Esophagus muscularis mucosa (tissue), 4 donors: ENCODE results near the gene DDX27. TPM values are rescaled to one million over a fixed set of nuclear protein-coding genes. Genes with fewer than 3 reads are reported as not detected.

Experiments
- DNase-seq: peaks from one replicate; pipeline ENCODE4 v3.0.0-alpha.2; 2017; ENCODE audit errors: extremely low spot score
- H3K27ac ChIP-seq, 4 donors: fragments of 200-600 bp; sonication (generic); replicated peaks in 1 of 4; 1 replicate in 3 of 4; 2 replicates in 1 of 4; pipeline ENCODE4 v1.5.1; 2016 to 2019; ENCODE audit warnings: mild to moderate bottlenecking in 1 of 4
- H3K27me3 ChIP-seq, 4 donors: fragments of 200-600 bp; sonication (generic); one replicate each; pipeline versions ENCODE4 v1.5.1 to v1.6.0; 2016 to 2019
- H3K36me3 ChIP-seq, 4 donors: fragments of 200-600 bp; sonication (generic); one replicate each; pipeline ENCODE4 v1.5.1; 2016 to 2019
- H3K4me1 ChIP-seq, 4 donors: fragments of 200-600 bp; sonication (generic); one replicate each; pipeline ENCODE4 v1.5.1; 2016 to 2019
- H3K4me3 ChIP-seq, 4 donors: fragments of 200-600 bp; sonication (generic); 1 replicate in 2 of 4; 2 replicates in 2 of 4; pipeline ENCODE4 v1.5.1; 2016 to 2019; ENCODE audit warnings: mild to moderate bottlenecking in 4 of 4, moderate library complexity in 1 of 4
- H3K9me3 ChIP-seq, 4 donors: fragments of 200-600 bp; sonication (generic); 1 replicate in 3 of 4; 2 replicates in 1 of 4; pipeline ENCODE4 v1.5.1; 2016 to 2019
- EP300 ChIP-seq: sonication (generic); formaldehyde crosslinking; IDR thresholded peaks from one replicate; pipeline ENCODE4 v1.6.1; 2017; ENCODE audit warnings: antibody characterized with exemption
- POLR2A ChIP-seq: fragments of 450-650 bp; IDR thresholded peaks from one replicate; pipeline ENCODE4 v1.6.1; 2017; ENCODE audit warnings: antibody characterized with exemption, moderate library complexity, mild to moderate bottlenecking, low read depth
- POLR2AphosphoS5 ChIP-seq, 2 donors: sonication (generic); formaldehyde crosslinking; IDR thresholded peaks; one replicate each; pipeline ENCODE4 v1.6.1; 2017; ENCODE audit warnings: antibody characterized with exemption in 2 of 2
- WGBS: methylation state at CpG from one replicate; pipeline ENCODE4 v1.1.5; 2018; 5-methylcytosine and 5-hydroxymethylcytosine counted together
- intact Hi-C: fragments of 100-400 bp; cut with DNase I; formaldehyde crosslinking; loops from one replicate; pipeline ENCODE4 v1.15.1; 2023
- total RNA-seq, 4 donors: library from RNA; depleted of rRNA; stranded (reverse); fragments of >200 nt; gene quantifications; one replicate each; pipeline versions ENCODE4 v1.1.0 to v1.2.1, GENCODE V29; 2016
- TF ChIP-seq, protein P1 (sequence below), 3 experiments: fragments of 200-600 bp in 2 of 3; fragments of 450-650 bp in 1 of 3; sonication (generic) in 2 of 3; IDR thresholded peaks; one replicate each; pipeline ENCODE4 v1.5.1; 2017 to 2019; ENCODE audit warnings: antibody characterized with exemption in 3 of 3, mild to moderate bottlenecking in 2 of 3, moderate library complexity in 1 of 3

DDX27 gene
- total RNA-seq, 4 donors from 2014 or later = 25.7 to 35.0 (median 30.2) TPM

DNA sequence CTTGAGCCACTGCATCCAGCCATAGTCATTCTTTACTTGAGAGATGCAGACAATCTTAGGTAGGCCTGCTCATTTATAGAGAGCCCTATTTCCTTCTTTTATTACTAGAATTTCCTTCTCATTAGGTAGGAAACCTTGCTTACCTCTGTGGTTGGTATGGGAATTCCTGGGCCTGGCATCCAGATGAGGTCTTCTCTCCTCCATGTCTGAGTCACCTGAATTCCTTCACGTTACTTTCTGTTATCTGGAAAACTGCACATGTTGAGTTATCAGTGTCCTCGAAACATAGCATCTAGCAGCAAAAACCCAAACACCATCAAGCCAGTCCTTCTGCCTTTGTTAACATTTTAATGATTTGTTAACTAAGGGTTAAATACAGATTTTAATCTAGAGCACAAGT, 56.4 kb downstream of the DDX27 start:
- WGBS = 59% methylated on average over 2 of the region's 2 CpGs
- intact Hi-C loops = no loop called here

DNA sequence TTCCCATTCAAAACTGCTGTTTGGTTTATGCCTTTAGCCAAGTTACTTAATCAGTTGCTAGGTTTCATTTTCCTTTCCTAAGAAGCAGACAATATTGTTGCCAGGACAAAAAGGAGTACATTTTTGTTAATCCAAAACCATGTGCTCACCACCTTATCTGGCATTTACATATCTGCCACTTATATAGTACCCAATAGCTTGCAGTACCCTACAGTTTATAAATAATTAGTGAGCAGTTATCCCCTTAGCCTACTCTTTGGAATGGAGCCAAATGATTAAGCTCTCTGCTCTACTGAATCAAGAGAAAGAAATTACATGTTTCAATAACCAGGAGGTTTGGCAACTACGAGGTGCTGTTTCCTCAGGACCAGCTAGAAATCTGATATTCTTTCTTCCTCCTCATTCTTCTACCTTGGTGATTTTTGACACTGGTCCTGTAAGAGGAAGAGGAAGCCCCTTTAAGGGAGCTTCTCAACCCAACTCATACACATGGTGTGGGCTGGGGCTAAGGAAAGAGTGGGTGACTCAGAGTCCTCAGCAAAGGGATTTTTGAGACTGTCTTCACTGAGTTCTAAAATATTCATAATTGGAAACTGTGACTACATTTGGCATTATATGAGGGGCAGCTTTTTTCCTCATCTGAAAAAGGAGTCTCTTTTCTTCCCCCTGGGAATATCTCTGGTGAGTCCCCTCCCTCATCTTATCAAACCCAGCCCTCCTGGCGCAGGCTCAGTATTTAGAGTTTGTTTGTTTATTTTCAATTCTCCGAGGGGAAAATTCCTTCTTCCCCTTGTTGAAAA, 57.1 kb downstream of the DDX27 start:
- no peak for DNase-seq
- WGBS = 14% methylated on average over 3 of the region's 3 CpGs
- Histone ChIP-seq H3K4me1 (peaks cover 32 to 79% (median 68%) of the 10 kb centered on the region in 4 donors), H3K36me3 (peaks cover 18 to 64% (median 49%) of the 10 kb centered on the region in 4 donors), H3K4me3 (peak overlapping the region; percentile 77 to 98 (median 87)), H3K9me3 (peaks cover 0 to 9% (median 4%) of the 10 kb centered on the region in 4 donors), H3K27ac (peak overlapping the region; percentile 91 to 99 (median 96)), H3K27me3 (no peaks in the 10 kb centered on the region)
- intact Hi-C loops = no loop called here
- TF ChIP-seq POLR2AphosphoS5 (IDR thresholded peaks at IDR 0.05) = peak in 1 of 2 donors; percentile 20
- TF ChIP-seq, protein P1, sequence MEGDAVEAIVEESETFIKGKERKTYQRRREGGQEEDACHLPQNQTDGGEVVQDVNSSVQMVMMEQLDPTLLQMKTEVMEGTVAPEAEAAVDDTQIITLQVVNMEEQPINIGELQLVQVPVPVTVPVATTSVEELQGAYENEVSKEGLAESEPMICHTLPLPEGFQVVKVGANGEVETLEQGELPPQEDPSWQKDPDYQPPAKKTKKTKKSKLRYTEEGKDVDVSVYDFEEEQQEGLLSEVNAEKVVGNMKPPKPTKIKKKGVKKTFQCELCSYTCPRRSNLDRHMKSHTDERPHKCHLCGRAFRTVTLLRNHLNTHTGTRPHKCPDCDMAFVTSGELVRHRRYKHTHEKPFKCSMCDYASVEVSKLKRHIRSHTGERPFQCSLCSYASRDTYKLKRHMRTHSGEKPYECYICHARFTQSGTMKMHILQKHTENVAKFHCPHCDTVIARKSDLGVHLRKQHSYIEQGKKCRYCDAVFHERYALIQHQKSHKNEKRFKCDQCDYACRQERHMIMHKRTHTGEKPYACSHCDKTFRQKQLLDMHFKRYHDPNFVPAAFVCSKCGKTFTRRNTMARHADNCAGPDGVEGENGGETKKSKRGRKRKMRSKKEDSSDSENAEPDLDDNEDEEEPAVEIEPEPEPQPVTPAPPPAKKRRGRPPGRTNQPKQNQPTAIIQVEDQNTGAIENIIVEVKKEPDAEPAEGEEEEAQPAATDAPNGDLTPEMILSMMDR (IDR thresholded peaks at IDR 0.05) = no peak

More for the DNA sequence above, 56.4 kb downstream of the DDX27 start:
- Histone ChIP-seq H3K4me3 (peak overlapping the region in 3 of 4 donors; percentile 77 to 97 (median 77)), H3K27me3 (no peaks in the 10 kb centered on the region), H3K4me1 (peaks cover 32 to 78% (median 68%) of the 10 kb centered on the region in 4 donors), H3K27ac (peak overlapping the region; percentile 91 to 99 (median 96)), H3K36me3 (peaks cover 18 to 64% (median 49%) of the 10 kb centered on the region in 4 donors), H3K9me3 (peaks cover 0 to 3% (median 1%) of the 10 kb centered on the region in 4 donors)
- TF ChIP-seq, protein P1 (IDR thresholded peaks at IDR 0.05) = no peak
- no peak for TF ChIP-seq EP300
- no peak for TF ChIP-seq POLR2AphosphoS5 (IDR thresholded peaks at IDR 0.05)
- no peak for TF ChIP-seq POLR2A
- no peak for DNase-seq

DNA sequence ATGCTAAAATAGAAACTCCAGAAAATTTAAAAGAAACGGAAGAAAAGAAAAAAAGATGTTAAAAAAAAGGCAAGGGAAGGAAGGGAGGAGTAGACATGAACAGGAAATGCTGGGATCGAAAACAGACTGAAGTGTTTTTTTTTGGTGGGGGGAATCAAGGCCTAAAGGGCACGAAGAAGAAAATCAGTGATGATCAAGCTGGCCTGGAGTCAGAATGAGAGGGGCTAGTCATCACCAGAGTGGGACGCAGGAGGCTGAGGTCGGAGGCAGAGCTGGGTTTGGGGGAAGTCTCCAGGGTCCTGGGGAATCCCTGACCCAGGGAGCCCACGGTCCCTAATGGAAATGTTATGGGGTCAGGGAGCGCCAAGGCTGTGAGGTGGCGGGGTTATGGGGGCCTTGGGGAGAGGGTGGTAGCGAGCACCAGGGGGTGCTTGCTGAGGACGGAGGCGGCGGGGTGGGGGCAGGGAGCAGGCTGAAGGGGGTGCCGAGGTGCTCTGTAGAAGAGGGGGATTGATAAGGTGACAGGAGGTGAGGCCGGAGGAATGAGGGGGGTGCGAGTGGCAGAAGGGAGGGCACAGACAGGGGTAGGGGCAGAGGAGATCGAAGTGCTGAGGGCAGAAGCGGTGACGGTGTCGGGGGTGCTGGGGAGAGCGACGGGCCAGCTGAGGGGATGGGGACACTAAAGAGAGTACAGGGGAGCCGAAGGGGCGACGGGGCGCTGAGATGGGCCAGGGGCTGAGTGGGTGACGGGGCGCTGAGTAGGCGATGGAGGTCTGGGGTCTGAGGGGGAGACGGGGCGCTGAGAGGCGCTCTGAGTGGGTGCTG, 58.0 kb downstream of the DDX27 start:
- TF ChIP-seq, protein P1 (IDR thresholded peaks at IDR 0.05) = no peak
- TF ChIP-seq EP300 (no peak), POLR2A (no peak), POLR2AphosphoS5 (IDR thresholded peaks at IDR 0.05) (no peak)
- Histone ChIP-seq H3K27me3 (no peaks in the 10 kb centered on the region), H3K4me3 (peak overlapping the region; percentile 77 to 98 (median 87)), H3K9me3 (peaks cover 0 to 9% (median 4%) of the 10 kb centered on the region in 4 donors), H3K4me1 (peaks cover 32 to 79% (median 69%) of the 10 kb centered on the region in 4 donors), H3K27ac (peak overlapping the region; percentile 91 to 99 (median 96)), H3K36me3 (peaks cover 24 to 64% (median 50%) of the 10 kb centered on the region in 4 donors)
- 3% methylated on average over 30 of the region's 31 CpGs for WGBS
- no peak for DNase-seq
- intact Hi-C loops = no loop called here

DNA sequence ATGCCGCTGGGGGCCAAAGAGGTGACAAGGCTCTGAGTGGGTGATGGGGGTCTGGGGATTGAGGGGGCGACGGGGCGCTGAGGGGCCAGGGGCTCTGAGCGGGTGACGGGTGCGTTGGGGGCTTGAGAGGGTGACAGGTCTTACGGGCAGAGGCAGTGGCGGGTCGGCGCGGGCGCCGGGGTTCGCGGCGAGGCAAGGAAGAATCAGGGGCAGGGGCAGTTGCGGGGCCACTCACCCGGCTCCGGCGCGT, 58.5 kb downstream of the DDX27 start:
- intact Hi-C loops = no loop called here
- Histone ChIP-seq H3K36me3 (peaks cover 29 to 64% (median 51%) of the 10 kb centered on the region in 4 donors), H3K4me3 (peak overlapping the region; percentile 77 to 98 (median 87)), H3K9me3 (peaks cover 0 to 9% (median 4%) of the 10 kb centered on the region in 4 donors), H3K27me3 (no peaks in the 10 kb centered on the region), H3K27ac (peak overlapping the region; percentile 91 to 99 (median 96)), H3K4me1 (peaks cover 34 to 80% (median 69%) of the 10 kb centered on the region in 4 donors)
- peak; percentile 78 for TF ChIP-seq POLR2A
- TF ChIP-seq, protein P1 (IDR thresholded peaks at IDR 0.05) = no peak
- WGBS = 0% methylated on average over 9 of the region's 22 CpGs
- no peak for DNase-seq
